HG03108 (cell line): ENCODE results near the gene DMBT1.

Experiments used
- ATAC-seq: cut with Tn5 transposase; IDR thresholded peaks from one replicate; pipeline ENCODE4 v1.9.1; 2021; ENCODE audit warnings: moderate library complexity; ENCODE audit not compliant: unreplicated experiment

The DMBT1 gene

DNA sequence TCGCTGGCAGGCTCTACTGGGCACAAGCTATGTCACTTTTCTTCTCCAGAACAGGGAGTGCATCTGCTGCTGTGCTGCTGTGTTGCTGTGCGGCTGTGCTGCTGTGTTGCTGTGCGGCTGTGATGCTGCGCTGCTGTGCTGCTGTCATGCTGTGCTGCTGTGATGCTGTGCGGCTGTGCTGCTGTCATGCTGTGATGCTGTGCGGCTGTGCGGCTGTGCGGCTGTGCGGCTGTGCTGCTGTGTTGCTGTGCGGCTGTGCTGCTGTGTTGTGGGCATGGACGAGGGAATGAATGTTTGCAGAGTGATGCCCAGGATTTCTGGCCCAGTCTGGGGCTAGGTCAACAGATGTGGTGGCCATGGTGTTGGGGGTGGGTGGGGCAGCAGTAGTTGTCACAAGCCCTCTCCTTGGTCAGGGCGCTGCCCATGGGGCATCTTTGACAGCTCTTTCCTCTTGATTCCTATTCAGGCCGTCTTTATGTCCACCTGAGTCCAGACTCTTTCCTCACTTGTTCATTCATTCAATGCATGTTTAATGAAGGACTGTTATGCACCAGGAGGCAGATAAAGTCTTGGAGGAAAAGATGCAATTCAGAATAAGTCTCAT is 83.5 kb downstream of the DMBT1 start:
- no peak for ATAC-seq

GRCh38 chr10:122646511-122647382 is 86.2 kb downstream of the DMBT1 start:
- no peak for ATAC-seq

DNA sequence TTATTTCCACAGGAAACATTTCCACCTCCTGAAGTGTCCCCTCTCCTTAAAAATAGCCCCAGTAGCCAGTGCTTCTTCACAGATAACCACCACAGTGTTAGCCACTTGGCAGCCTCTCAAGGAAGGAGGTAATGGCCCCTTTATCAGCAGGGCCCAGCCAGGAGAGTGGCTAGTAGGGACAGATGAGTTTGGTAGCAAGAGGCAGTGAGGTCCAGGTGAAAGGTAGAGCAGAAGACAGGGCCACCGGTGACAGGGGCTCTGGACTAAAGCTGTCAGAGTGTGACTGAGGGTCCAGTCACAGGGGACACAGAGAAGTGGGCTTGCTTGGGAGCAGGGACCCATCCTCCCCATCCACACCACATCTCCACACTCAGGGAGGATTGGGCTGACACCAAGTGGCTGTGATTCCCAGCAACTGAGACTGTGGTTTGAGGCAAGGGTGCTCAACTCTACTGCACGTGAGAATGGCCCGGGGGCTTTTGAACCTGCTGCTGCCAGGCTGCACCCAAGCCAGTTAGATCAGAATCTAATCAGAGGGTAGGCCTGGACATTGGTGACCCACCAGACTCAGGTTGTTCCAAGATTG is 86.9 kb downstream of the DMBT1 start:
- no peak for ATAC-seq

- ATAC-seq, result peak; percentile 45
Observed at GRCh38 chr10:122648599-122649428, 88.3 kb downstream of the DMBT1 start.

GRCh38 chr10:122649903-122650302 is 89.3 kb downstream of the DMBT1 start:
- no peak for ATAC-seq

GRCh38 chr10:122650331-122650730 is 89.8 kb downstream of the DMBT1 start:
- no peak for ATAC-seq

GRCh38 chr10:122655524-122656307 is 95.2 kb downstream of the DMBT1 start:
- no peak for ATAC-seq

DNA sequence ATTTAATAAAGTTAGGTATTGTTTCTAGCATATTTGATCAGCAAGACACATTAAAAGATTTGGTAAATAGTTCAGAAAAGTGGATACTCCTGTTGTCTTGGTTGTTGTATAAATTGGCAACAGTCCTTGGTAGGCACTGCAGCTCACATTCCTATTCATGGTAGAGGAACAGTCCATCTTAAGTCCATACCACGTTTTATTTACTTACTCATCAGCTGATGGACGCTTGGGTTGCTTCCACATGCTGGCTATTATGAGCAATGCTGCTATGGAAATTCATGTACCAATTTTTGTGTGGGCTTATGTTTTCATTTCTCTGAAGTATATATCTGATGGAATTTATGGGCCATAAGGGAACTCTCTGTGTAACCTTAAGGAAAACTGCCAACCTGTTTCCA is 95.8 kb downstream of the DMBT1 start:
- no peak for ATAC-seq

GRCh38 chr10:122656741-122657140 is 96.2 kb downstream of the DMBT1 start:
- no peak for ATAC-seq

- ATAC-seq, result no peak
Observed at GRCh38 chr10:122657255-122657654, 96.7 kb downstream of the DMBT1 start.

DNA sequence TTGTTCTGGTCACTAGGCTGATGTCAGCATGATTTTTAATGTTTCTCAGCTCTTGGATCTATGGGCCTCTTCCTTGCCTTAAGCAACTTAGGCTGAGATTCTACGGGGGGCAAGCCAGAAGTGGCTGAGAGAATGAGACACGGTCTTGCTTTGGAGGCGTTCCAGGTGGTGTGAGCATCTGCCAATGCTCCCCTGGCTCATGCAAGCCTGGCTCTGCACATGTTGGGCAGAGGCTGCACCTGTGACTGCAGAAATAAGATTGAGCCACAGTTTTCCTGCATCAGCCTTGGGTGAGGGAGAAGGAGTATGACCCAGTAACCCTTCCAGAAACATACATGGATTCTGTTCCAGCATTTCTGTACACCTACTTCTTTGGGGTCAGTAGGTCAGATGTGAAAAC is 97.2 kb downstream of the DMBT1 start:
- no peak for ATAC-seq

GRCh38 chr10:122658356-122659049 is 97.9 kb downstream of the DMBT1 start:
- no peak for ATAC-seq

DNA sequence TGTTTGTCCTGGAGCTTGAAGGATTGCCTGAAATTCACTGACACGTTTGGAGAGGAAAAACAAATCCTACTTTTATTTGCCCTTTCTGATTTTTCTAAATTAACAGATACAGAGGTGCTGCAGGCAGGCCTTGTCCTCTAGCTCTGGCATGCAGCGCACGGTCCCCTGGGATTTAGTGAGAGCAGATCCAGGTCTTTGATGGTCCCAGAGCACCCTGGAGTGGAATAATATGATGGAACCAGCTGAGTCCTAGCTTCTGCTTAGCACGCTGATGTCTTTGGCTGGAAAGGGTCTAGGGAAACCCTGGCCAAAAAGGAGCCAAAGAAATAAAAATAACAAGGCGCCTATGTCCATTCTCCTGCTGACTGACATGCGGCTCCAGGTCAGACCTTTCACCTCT is 98.6 kb downstream of the DMBT1 start:
- no peak for ATAC-seq

GRCh38 chr10:122659651-122660050 is 99.1 kb downstream of the DMBT1 start:
- ATAC-seq, result no peak

DNA sequence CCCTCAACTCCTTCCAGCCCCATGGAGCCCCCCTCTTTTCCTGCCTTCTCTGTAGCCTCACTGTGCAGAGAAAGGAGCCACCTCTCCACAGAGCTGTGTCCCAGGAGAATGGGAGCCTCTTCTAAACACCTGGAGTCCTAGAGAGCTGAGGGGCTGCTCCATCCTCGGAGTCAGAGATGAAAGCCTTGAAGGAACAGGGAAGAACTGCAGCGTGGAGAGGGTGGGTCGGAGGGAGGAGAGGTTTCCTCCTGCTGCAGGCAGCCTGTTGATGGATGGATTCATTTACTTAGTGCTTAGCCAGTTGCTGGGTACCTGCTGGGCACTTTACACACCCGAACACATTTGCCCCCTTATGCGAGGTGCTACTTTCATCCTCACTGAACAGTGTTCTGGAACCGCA is 100.1 kb downstream of the DMBT1 start:
- no peak for ATAC-seq

GRCh38 chr10:122662231-122662630 is 101.7 kb downstream of the DMBT1 start:
- ATAC-seq, result no peak

DNA sequence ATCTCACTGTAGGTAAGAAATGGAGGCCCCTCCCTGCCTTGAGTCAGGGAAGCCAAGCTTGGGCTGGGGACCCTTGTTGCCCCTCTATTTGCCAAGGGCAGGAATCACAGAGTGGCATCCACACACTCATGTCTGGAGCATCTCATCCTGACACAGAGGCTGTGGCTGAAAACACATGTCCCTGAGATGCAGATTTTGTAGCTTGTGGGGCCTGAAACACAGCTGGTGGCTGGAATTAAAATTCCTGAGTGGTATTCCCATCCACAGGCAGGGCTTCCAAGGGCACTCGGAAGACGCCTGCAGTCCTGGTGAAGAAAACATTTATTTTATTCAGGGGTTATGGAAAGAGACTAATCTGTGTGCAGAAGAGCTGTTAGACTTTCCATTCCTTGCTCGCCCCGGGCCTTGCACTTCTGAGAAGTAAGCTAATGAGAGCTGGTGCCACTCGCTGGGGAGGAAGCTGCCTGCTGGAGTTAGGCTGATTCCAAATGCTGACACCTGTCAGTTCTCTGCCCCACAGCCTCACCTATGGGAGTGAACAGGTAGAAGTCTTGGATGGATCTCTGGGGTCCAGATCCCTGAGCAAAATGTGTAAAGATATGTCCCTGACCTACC is 103.1 kb downstream of the DMBT1 start:
- no peak for ATAC-seq

DNA sequence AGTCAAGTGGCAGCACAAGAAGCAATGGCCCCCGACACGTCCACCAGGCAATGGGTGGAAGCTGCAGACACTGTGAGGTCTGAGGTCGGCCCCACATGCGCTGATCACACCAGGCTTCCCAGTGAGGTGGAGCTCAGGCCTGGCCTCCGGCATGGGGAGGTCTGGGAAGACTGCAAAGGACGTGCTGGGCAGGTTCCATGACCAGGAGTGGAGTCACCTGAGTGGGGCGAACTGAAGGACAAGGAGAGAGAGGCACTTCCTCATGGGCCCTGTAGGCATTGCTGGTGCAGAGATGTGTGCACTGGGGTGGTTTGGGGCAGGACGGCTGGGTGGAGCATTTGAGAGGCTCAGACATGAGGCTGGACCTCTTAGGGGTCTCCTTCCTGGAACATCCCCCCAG is 103.9 kb downstream of the DMBT1 start:
- ATAC-seq, result no peak

DNA sequence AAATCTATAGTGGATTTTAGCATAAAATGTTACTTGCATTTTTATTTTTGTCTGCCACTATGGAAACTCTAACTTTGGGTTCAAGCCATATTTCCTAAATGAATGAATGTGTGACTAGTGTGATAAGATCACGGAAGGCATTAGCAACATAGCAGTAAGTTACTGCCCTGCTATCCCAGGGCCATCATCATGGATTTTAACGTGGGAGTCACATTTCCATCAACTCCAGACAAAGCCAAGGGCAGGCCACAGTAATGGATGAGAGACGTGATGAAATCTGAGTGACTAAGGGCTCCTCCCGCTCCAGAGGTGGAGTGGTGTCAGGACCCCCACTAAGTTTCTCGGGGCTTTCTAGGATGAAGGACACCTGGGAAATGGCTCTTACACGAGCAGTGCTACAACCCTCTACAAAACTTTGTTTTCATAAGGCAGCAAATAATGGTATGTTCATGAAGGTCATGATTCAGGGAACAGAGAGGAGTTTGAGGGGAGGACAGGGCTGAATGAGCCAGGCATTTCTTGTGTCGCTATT is 104.8 kb downstream of the DMBT1 start:
- ATAC-seq, result no peak
